Smooth muscle cell (in vitro differentiated cells): ENCODE results near the gene ZBTB17. TPM values are rescaled to one million over a fixed set of nuclear protein-coding genes. Genes with fewer than 3 reads are reported as not detected.

Source experiments
- DNase-seq: peaks from one replicate; lab custom pipeline; 2025; ENCODE audit not compliant: unreplicated experiment; lab: John Stamatoyannopoulos, UW
- H2AFZ ChIP-seq: fragments of 200-600 bp; sonication (generic); 2 replicates; pipeline ENCODE4 v1.6.0; 2016; ENCODE audit warnings: antibody characterized with exemption, low read depth, mild to moderate bottlenecking
- H3F3A ChIP-seq: fragments of 200-600 bp; sonication (generic); 2 replicates; pipeline ENCODE4 v1.6.0; 2017; ENCODE audit warnings: antibody characterized with exemption, low read depth
- H3K27ac ChIP-seq: fragments of 200-600 bp; sonication (generic); 2 replicates; pipeline ENCODE4 v1.5.1; 2016; ENCODE audit warnings: low read depth, mild to moderate bottlenecking
- H3K27me3 ChIP-seq: fragments of 200-600 bp; sonication (generic); 2 replicates; pipeline ENCODE4 v1.6.1; 2016; ENCODE audit warnings: low read depth, mild to moderate bottlenecking
- H3K36me3 ChIP-seq: fragments of 200-600 bp; sonication (generic); 2 replicates; pipeline ENCODE4 v1.5.1; 2016; ENCODE audit warnings: low read depth
- H3K4me1 ChIP-seq: fragments of 200-600 bp; sonication (generic); 2 replicates; pipeline ENCODE4 v1.5.1; 2016; ENCODE audit warnings: low read depth
- H3K4me2 ChIP-seq: fragments of 200-600 bp; sonication (generic); 2 replicates; pipeline ENCODE4 v1.6.0; 2016; ENCODE audit warnings: mild to moderate bottlenecking
- H3K4me3 ChIP-seq: fragments of 200-600 bp; sonication (generic); 2 replicates; pipeline ENCODE4 v1.5.1; 2016; ENCODE audit warnings: mild to moderate bottlenecking
- H3K79me2 ChIP-seq: fragments of 200-600 bp; sonication (generic); 2 replicates; pipeline ENCODE4 v1.6.0; 2016; ENCODE audit warnings: low read depth, mild to moderate bottlenecking
- H3K9ac ChIP-seq: fragments of 200-600 bp; sonication (generic); 2 replicates; pipeline ENCODE4 v1.6.0; 2016; ENCODE audit warnings: low read depth
- H3K9me3 ChIP-seq: fragments of 200-600 bp; sonication (generic); replicated peaks from 2 replicates; pipeline ENCODE4 v1.5.1; 2016; ENCODE audit warnings: low read depth
- H4K20me1 ChIP-seq: fragments of 200-600 bp; sonication (generic); 2 replicates; pipeline ENCODE4 v1.6.0; 2016; ENCODE audit warnings: low read depth
- WGBS: methylation state at CpG from one replicate; pipeline ENCODE4 v1.1.7; 2016; ENCODE audit warnings: low lambda C conversion rate; 5-methylcytosine and 5-hydroxymethylcytosine counted together
- polyA plus RNA-seq: library from polyadenylated mRNA; unstranded; fragments of >200 nt; fragmentation: Nextera tagmentation; extraction: Ambion mirVana; gene quantifications from 2 replicates; pipeline ENCODE4 v1.2.1, GENCODE V29; 2016
- total RNA-seq: library from RNA; depleted of rRNA; stranded (reverse); fragments of >200 nt; gene quantifications from 2 replicates; pipeline ENCODE4 v1.2.3, GENCODE V29; 2014
- TF ChIP-seq, protein P1 (sequence below): fragments of 200-600 bp; sonication (generic); IDR thresholded peaks from 2 replicates; pipeline ENCODE4 v1.5.1; 2017; ENCODE audit warnings: borderline replicate concordance, mild to moderate bottlenecking, antibody characterized with exemption; ENCODE audit not compliant: insufficient read depth, poor library complexity, severe bottlenecking

The ZBTB17 gene
- total and polyA plus RNA-seq, 2 experiments from 2014 or later, result 29.4 to 42.5 TPM

- Histone ChIP-seq H4K20me1 (no peaks in the 10 kb centered on the region), H3K9me3 (no peaks in the 10 kb centered on the region), H3K36me3 (no peaks in the 10 kb centered on the region), H2AFZ (no peak overlapping the region), H3K4me2 (peak overlapping the region; percentile 45), H3K27me3 (no peaks in the 10 kb centered on the region), H3K4me3 (no peak overlapping the region), H3K9ac (no peak overlapping the region), H3K4me1 (no peaks in the 10 kb centered on the region), H3K79me2 (no peaks in the 10 kb centered on the region), H3F3A (peaks cover 22% of the 10 kb centered on the region), H3K27ac (peak overlapping the region; percentile 41)
- WGBS, result 48% methylated on average over 17 of the region's 17 CpGs
- TF ChIP-seq, protein P1, sequence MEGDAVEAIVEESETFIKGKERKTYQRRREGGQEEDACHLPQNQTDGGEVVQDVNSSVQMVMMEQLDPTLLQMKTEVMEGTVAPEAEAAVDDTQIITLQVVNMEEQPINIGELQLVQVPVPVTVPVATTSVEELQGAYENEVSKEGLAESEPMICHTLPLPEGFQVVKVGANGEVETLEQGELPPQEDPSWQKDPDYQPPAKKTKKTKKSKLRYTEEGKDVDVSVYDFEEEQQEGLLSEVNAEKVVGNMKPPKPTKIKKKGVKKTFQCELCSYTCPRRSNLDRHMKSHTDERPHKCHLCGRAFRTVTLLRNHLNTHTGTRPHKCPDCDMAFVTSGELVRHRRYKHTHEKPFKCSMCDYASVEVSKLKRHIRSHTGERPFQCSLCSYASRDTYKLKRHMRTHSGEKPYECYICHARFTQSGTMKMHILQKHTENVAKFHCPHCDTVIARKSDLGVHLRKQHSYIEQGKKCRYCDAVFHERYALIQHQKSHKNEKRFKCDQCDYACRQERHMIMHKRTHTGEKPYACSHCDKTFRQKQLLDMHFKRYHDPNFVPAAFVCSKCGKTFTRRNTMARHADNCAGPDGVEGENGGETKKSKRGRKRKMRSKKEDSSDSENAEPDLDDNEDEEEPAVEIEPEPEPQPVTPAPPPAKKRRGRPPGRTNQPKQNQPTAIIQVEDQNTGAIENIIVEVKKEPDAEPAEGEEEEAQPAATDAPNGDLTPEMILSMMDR, result no peak
- no peak for DNase-seq
Observed at GRCh38 chr1:15939181-15940109, 36.5 kb downstream of the ZBTB17 start.

DNA sequence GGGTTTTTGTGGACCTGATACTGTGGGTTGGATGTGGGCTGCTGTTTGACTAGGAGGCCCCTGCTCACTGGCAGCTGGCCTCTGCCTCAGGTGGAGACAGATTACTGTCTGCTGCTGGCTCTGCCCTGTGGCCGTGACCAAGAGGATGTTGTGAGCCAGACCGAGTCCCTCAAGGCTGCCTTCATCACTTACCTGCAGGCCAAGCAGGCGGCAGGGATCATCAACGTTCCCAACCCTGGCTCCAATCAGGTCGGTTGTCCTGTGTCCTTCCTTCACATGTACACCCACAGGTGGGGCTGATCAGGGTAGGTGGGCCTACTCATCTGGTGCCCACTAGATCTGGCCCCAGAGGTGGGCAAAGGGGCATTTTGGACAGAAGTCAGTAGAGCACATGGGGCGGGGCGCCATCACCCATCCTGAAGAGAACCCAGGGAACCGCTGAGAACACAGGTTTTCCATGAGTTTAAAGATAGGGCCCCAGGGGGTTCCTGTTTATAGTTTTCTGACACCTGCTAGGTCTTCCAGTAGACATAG lies 37.2 kb downstream of the ZBTB17 start:
- Histone ChIP-seq H3K4me3 (no peak overlapping the region), H4K20me1 (no peaks in the 10 kb centered on the region), H3K9me3 (no peaks in the 10 kb centered on the region), H3K4me1 (no peaks in the 10 kb centered on the region), H3K36me3 (no peaks in the 10 kb centered on the region), H3F3A (peaks cover 22% of the 10 kb centered on the region), H3K4me2 (peak overlapping the region; percentile 45), H3K27me3 (no peaks in the 10 kb centered on the region), H3K9ac (no peak overlapping the region), H2AFZ (no peak overlapping the region), H3K79me2 (no peaks in the 10 kb centered on the region), H3K27ac (peak overlapping the region; percentile 41)
- TF ChIP-seq, protein P1, result no peak
- no peak for DNase-seq
- 91% methylated on average over 8 of the region's 8 CpGs for WGBS

- Histone ChIP-seq H3K4me3 (no peak overlapping the region), H4K20me1 (no peaks in the 10 kb centered on the region), H3K9me3 (no peaks in the 10 kb centered on the region), H3K36me3 (no peaks in the 10 kb centered on the region), H3K9ac (no peak overlapping the region), H3K4me1 (no peaks in the 10 kb centered on the region), H3K79me2 (no peaks in the 10 kb centered on the region), H3K27me3 (no peaks in the 10 kb centered on the region), H3K27ac (peak overlapping the region; percentile 41), H3K4me2 (no peak overlapping the region), H2AFZ (no peak overlapping the region), H3F3A (peaks cover 22% of the 10 kb centered on the region)
- 80% methylated on average over 14 of the region's 14 CpGs for WGBS
- no peak for DNase-seq
- TF ChIP-seq, protein P1, result no peak
Observed at GRCh38 chr1:15937706-15938168, 38.2 kb downstream of the ZBTB17 start.
